Sigmoid colon (tissue), 7 donors: ENCODE results near the gene PLVAP. TPM values are rescaled to one million over a fixed set of nuclear protein-coding genes. Genes with fewer than 3 reads are reported as not detected.

Source experiments
- polyA plus RNA-seq, 3 donors: library from polyadenylated mRNA; stranded (reverse); fragments of 200-250 nt; gene quantifications; one replicate each; pipeline ENCODE4 v1.2.3, GENCODE V29; 2013
- total RNA-seq, 4 donors: library from RNA; depleted of rRNA; stranded (reverse); fragments of >200 nt; gene quantifications; one replicate each; pipeline ENCODE4 v1.1.0, GENCODE V29; 2016
- donor health status: healthy with polysubstance abuse.
- donor health status: Bipolar disorder and iron deficiency.
- donor health status: healthy.

The PLVAP gene
- total and polyA plus RNA-seq, 7 donors = 3.0 to 54.7 (median 19.6) TPM

Other genes with a start within 250 kb of the PLVAP start
- 10 to 100 TPM; 22.5 to 45.3 (median 37.8) TPM for gene USE1, start 162.0 kb downstream of the PLVAP start, total RNA-seq
- gene USE1, start 162.0 kb downstream of the PLVAP start, polyA plus RNA-seq = 10 to 100 TPM; 34.2 to 38.3 (median 34.7) TPM
- gene OCEL1, start 151.1 kb downstream of the PLVAP start, total RNA-seq = 10 to 100 TPM in 2 of 4 donors, 1 to 10 TPM in 2; 7.5 to 15.8 (median 9.6) TPM
- 10 to 100 TPM; 33.0 to 79.8 (median 49.9) TPM for gene OCEL1, start 151.1 kb downstream of the PLVAP start, polyA plus RNA-seq
- gene NR2F6, start 131.4 kb downstream of the PLVAP start, total RNA-seq = 10 to 100 TPM; 21.6 to 32.6 (median 27.8) TPM
- 10 to 100 TPM; 45.0 to 72.1 (median 59.5) TPM for gene NR2F6, start 131.4 kb downstream of the PLVAP start, polyA plus RNA-seq
- gene USHBP1, start 112.6 kb downstream of the PLVAP start, total RNA-seq = 10 to 100 TPM in 1 of 4 donors, 1 to 10 TPM in 3; 1.6 to 18.6 (median 4.4) TPM
- 1 to 10 TPM in 1 of 3 donors, under 1 TPM in 2; 0.23 to 2.1 (median 0.60) TPM for gene USHBP1, start 112.6 kb downstream of the PLVAP start, polyA plus RNA-seq
- 100 to 1,000 TPM in 2 of 4 donors, 10 to 100 TPM in 2; 90.0 to 101 (median 98.7) TPM for gene BABAM1, start 109.9 kb downstream of the PLVAP start, total RNA-seq
- 10 to 100 TPM; 71.4 to 87.1 (median 83.7) TPM for gene BABAM1, start 109.9 kb downstream of the PLVAP start, polyA plus RNA-seq
- gene ANKLE1, start 95.4 kb downstream of the PLVAP start, total RNA-seq = 1 to 10 TPM in 1 of 4 donors, under 1 TPM in 3; 0.49 to 1.1 (median 0.63) TPM
- gene ANKLE1, start 95.4 kb downstream of the PLVAP start, polyA plus RNA-seq = 1 to 10 TPM in 1 of 3 donors, not detected in 2; 1.3 TPM
- 10 to 100 TPM; 15.5 to 21.9 (median 18.8) TPM for gene ABHD8, start 73.9 kb downstream of the PLVAP start, total RNA-seq
- gene ABHD8, start 73.9 kb downstream of the PLVAP start, polyA plus RNA-seq = 1 to 10 TPM; 4.2 to 9.0 (median 7.4) TPM
- gene MRPL34, start 71.5 kb downstream of the PLVAP start, total RNA-seq = 100 to 1,000 TPM; 174 to 390 (median 267) TPM
- 100 to 1,000 TPM; 217 to 476 (median 275) TPM for gene MRPL34, start 71.5 kb downstream of the PLVAP start, polyA plus RNA-seq
- gene DDA1, start 67.8 kb downstream of the PLVAP start, total RNA-seq = 10 to 100 TPM in 2 of 4 donors, 1 to 10 TPM in 2; 6.1 to 10.3 (median 8.7) TPM
- gene DDA1, start 67.8 kb downstream of the PLVAP start, polyA plus RNA-seq = 100 to 1,000 TPM in 1 of 3 donors, 10 to 100 TPM in 2; 57.1 to 101 (median 82.6) TPM
- gene ANO8, start 42.5 kb downstream of the PLVAP start, total RNA-seq = 10 to 100 TPM in 1 of 4 donors, 1 to 10 TPM in 3; 2.0 to 10.5 (median 2.7) TPM
- 1 to 10 TPM in 2 of 3 donors, under 1 TPM in 1; 0.46 to 5.4 (median 1.2) TPM for gene ANO8, start 42.5 kb downstream of the PLVAP start, polyA plus RNA-seq
- gene GTPBP3, start 39.8 kb downstream of the PLVAP start, total RNA-seq = 10 to 100 TPM in 3 of 4 donors, 1 to 10 TPM in 1; 4.6 to 22.2 (median 15.4) TPM
- 10 to 100 TPM in 1 of 3 donors, 1 to 10 TPM in 2; 3.7 to 16.0 (median 4.8) TPM for gene GTPBP3, start 39.8 kb downstream of the PLVAP start, polyA plus RNA-seq
- gene CCDC194, start 16.9 kb upstream of the PLVAP start, total RNA-seq = 1 to 10 TPM in 1 of 4 donors, not detected in 3; 4.4 TPM
- gene CCDC194, start 16.9 kb upstream of the PLVAP start, polyA plus RNA-seq = under 1 TPM in 1 of 3 donors, not detected in 2; 0.35 TPM
- gene BST2, start 28.3 kb upstream of the PLVAP start, total RNA-seq = 100 to 1,000 TPM in 3 of 4 donors, 10 to 100 TPM in 1; 81.0 to 125 (median 111) TPM
- 100 to 1,000 TPM in 1 of 3 donors, 10 to 100 TPM in 2; 37.8 to 127 (median 40.7) TPM for gene BST2, start 28.3 kb upstream of the PLVAP start, polyA plus RNA-seq
- gene MVB12A, start 42.7 kb upstream of the PLVAP start, total RNA-seq = 10 to 100 TPM; 40.4 to 55.8 (median 44.8) TPM
- 100 to 1,000 TPM in 1 of 3 donors, 10 to 100 TPM in 2; 71.5 to 102 (median 79.4) TPM for gene MVB12A, start 42.7 kb upstream of the PLVAP start, polyA plus RNA-seq
- gene TMEM221, start 71.3 kb upstream of the PLVAP start, total RNA-seq = 1 to 10 TPM in 2 of 4 donors, under 1 TPM in 1, not detected in 1; 0.36 to 1.8 (median 1.7) TPM
- gene TMEM221, start 71.3 kb upstream of the PLVAP start, polyA plus RNA-seq = under 1 TPM in 1 of 3 donors, not detected in 2; 0.23 TPM
- not detected for gene NXNL1, start 83.6 kb upstream of the PLVAP start, total RNA-seq
- not detected for gene NXNL1, start 83.6 kb upstream of the PLVAP start, polyA plus RNA-seq
- gene SLC27A1, start 93.2 kb upstream of the PLVAP start, total RNA-seq = 10 to 100 TPM; 13.2 to 23.8 (median 15.9) TPM
- 1 to 10 TPM in 2 of 3 donors, under 1 TPM in 1; 0.69 to 8.8 (median 3.6) TPM for gene SLC27A1, start 93.2 kb upstream of the PLVAP start, polyA plus RNA-seq
- 10 to 100 TPM; 27.8 to 54.6 (median 47.2) TPM for gene PGLS, start 134.3 kb upstream of the PLVAP start, total RNA-seq
- gene PGLS, start 134.3 kb upstream of the PLVAP start, polyA plus RNA-seq = 100 to 1,000 TPM; 103 to 122 (median 115) TPM
- 10 to 100 TPM; 49.6 to 62.3 (median 53.5) TPM for gene COLGALT1, start 178.3 kb upstream of the PLVAP start, total RNA-seq
- 10 to 100 TPM in 2 of 3 donors, 1 to 10 TPM in 1; 7.8 to 59.8 (median 15.5) TPM for gene COLGALT1, start 178.3 kb upstream of the PLVAP start, polyA plus RNA-seq